DMS 273 treated with DMSO at 0.1 percent for 48 hours (cell line): ENCODE data around the gene LHFPL2.

ENCODE experiments used
- DNase-seq: peaks from one replicate; lab custom pipeline; 2025; lab: John Stamatoyannopoulos, UW

Gene LHFPL2

DNA sequence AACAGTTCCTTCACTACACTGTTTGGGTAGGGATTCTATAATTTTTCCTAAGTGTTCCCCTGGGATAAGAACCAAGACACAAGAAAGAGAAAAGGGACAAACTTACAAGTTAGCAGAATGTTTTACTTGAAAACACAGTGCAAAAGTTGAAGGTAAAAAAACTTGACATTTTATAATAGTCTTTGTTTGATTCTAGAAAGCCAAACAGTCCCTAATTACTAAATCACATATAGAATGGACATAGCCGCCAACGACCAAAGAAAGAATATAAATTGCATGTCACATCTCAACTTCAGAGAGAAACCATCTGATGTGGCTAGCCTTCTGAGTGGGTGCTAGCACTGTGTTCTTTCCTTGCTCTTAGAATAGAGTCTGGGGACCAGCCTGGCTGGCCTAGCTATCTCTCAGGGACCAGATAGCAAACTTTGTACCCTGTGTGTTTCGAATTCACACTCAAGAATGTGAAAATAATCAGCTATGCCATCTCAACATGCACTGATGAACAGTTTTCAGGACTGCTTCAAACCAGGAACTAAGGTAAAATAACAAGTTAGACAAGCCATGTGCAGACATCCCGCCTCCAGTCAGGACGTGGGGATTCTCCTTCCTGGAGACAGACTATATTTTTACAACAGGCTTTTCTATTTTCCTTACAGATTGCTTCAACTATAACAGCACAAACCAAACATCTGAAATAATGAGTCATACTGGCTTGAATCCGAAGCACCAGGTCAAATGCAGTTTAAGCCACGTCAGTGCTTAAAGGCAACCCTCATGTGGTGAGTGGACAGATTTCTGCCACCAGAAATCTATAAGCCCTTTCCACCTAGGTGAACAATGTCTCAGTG is 53.7 kb downstream of the LHFPL2 start:
- no peak for DNase-seq

DNA sequence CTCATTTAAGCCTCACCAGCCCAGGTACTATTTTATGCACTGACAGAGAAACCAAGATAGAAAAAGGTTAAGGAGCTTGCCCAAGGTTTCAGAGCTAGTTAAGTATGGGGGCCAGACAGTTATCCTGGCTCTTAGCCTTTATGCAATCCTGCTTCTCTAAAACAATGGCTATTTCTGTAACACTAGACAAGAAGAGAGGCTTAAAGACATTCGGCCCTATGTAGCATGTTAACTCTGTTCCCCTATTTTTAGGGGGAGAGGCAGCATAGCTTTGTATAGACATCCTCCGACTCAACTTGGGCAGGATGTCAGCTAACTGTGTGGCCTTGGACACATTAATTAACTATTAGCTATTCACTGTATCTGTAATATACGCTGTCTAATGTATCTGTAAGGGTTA is 54.6 kb downstream of the LHFPL2 start:
- DNase-seq: no peak

DNA sequence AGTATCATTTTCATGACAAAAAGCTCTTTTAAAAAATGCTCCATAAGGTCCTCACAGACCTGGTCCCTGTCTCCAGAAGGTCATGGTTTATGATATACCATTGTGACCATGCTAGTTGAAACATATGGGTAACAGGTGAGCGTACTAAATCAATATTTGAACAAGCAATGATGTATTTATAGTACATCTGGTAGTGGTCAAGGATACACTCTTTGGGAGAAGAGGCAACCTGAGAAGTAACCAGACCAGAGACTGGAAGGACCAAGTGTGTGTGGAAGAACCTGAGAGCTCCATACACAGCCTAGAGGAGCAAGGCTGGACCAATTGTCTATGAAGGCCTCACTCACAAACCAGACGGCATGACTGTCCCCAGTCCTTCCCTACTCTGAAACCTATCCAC is 55.1 kb downstream of the LHFPL2 start:
- no peak for DNase-seq

DNA sequence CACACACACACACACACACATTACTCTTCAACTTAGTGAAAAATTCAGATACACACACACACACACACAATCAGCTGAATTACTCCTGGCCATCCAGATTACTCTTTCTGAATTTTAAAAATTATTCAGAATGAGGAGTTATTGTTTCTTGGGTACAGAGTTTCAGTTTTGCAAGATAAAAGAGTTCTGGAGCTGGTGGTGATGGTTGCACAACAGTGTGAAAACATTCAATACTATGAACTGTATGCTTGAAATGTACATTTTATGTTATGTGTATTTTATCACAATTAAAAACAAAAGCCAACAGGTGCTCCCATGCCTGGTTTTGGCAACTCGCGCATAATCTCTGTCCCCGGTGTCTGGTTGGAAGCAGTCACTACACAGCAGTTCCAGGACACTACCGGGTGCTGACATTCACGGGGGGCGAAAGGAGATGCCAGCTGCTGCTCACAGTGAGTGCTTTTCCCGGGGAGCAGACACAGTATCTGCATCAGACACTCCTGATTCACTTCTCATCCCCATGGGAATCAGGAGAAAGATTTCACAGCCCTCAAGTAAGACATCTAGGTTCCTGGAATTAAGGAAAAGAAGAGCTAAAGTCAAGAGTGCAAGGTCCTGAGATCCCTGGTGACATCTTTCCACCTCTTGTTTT is 55.7 kb downstream of the LHFPL2 start:
- no peak for DNase-seq

DNA sequence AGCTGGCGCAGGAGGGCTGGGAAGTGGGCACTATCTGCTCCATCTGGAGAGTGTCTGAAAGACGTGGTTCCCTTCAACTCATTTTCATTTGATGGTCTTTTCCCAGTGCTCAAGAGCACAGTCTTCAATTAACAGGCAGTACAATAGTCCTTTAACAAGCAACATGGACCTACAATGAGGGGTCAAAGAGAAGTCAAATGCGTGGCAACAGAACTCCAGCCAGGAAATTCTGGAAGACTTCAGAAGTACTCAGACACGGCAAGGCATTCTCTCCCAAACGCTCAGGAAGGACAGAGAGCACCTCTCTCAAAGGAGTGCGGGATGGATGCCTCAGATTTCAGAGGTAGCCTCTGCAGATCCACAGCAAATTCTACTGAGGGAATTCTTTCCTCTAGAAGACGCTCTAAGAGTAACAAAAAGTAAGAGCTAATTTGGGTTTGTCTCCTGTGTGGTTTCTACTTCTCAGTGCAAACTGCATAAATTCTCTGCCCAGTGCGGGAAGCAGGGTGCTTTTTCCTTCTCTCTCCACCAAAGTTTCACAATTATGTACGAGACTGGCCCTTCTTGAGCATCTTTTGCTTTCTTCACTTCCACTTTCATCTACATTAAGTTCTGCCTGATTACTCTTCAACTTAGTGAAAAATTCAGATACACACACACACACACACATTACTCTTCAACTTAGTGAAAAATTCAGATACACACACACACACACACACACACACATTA is 56.4 kb downstream of the LHFPL2 start:
- DNase-seq: no peak

DNA sequence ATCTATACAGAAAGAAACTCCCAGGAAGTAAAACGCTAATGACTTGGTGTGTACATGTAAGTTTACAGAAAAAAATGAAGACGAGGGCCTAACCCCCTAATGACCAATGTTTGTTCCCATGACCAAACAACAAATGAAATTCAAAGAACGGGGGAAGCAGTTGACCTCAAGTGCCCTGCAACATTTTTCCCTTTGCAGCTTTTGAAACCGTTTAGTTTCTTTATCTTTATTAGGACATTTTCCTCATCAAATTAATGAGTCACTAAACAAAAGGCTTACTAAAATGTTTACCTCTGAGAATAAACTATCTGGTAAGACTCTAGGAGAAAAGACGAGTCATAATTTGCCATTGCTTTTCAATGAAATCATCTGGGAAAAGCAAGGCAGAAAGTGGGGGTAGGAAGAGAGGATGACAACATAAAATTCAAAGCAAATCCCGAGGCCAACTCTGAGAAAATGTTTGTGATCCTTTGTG is 57.4 kb downstream of the LHFPL2 start:
- DNase-seq: no peak

DNA sequence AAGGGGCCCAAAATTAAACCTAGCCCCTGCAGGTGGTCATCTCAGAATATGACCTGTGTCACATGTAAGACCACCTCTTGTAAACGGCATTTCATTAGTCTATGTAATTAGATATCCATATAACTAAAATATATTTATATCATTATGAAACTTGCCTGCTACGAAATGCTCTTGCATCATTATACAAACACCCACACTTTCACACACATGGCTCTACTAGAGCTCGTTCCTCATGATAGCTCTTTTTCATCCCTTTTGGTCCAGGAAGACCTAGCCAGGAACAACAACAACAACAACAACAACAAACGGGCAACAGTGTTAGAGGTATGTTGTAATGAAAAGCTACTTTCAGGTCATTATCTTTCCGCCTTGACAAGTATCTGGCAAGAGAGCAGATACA is 58.6 kb downstream of the LHFPL2 start:
- no peak for DNase-seq

DNA sequence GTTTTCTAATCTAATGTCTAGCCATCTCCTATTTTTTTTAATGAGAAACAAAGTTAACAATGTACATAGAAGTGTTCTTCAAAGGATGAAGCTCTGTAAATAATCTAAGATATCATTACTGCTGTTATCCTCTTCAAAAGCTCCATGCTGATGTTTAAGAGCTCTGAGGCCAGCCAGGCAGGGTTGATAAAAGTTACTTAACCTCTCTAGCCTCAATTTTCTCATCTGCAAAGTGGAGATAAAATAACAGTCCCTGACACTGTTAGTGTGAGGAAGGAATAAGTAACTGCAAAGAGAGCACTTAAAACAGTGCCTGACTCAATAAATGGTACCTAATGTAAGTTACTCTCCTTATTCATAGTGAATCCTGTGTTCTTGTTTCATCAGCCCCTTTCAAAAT is 60.1 kb downstream of the LHFPL2 start:
- DNase-seq: no peak

DNA sequence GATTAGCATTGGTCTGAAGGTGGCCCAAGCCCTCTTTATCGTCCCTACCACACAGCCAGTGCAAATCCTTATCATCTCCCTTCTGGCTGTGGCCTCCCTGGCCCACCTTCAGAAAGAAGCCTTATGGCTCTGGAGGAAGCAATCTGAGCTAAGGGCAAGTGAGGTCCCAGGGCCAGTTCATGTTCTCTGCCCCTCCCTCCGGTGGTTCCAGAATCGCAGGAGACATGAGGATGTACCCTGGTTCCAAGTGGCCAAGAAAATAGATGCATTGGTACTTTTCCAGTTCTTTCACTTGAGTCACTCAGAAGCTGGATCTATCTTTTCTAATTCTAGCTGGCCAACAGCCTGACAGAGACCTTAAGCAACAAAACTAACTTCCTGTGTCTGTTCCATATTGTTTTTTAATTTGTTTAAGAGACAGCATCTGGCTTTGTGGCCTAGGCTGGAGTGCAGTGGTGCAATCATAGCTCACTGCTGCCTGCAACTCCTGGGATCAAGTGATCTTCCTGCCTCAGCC is 60.7 kb downstream of the LHFPL2 start:
- DNase-seq: no peak

DNA sequence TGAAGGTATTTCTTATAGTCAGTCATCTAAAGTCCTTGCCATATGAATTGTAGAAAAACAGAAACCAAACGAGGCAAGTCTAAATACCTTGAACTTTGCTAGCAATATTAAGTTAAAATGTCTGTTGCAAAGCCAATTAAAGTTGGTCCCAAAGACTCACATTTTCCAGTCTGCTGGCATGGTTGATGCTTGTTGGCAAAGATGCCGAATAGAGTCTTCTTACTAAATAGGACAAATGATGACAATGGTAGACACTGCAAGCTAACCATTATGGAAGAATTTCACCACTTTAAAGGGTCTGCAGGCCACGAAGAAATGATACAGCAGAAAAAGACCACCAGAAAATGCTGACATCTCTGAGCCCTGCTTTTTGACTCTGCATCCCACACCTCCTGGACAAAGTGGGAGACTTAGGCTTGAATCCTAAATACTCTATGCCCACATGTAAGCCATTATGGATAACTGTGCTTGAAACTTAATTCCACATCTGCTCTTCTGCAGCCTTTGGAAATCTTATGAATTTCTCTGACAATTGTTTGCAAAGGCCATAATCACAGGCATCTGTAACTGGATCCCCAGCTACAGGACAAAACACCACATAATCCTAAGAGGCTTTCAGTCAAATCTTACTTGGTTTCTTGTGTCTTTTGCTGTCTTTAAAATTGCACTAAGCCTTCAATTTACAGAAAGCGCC is 61.3 kb downstream of the LHFPL2 start:
- DNase-seq: no peak

DNA sequence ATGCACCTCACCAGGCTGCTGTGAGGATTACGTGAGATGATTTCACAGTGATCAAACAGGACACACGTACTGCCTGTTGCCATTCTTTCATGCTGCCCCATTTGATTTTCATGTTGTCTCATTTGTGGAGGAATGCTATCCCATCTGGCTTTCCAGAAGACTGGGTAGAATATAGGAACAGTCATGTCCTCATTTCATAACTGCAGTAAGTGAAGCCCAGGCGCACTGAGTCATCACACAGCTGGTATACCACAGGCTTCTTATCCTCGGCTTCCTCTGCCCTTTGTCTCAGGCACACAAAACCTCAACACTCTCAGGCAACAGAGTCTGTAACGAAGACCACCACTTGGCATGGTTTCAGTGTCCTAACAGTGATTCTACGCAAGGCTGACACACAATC is 62.3 kb downstream of the LHFPL2 start:
- DNase-seq: no peak

DNA sequence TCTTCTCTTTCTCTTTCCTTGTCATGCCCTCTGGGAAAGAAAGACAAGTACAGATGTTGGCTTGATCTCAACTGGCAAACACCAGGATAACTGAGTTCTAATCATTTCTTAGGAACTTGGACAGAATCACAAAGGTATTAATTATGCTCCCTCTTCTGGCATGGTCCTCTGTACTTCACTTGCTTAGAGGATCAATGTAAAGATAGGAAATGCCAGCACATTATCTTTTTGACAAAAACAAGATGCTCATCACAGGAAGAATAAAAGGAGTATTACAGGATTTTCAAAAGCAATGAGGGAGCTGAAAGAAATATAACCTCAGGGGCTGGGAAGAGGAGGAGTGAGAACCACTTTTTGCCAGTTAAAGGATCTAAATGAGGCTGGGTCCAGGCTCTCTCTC is 70.6 kb downstream of the LHFPL2 start:
- DNase-seq: no peak

DNA sequence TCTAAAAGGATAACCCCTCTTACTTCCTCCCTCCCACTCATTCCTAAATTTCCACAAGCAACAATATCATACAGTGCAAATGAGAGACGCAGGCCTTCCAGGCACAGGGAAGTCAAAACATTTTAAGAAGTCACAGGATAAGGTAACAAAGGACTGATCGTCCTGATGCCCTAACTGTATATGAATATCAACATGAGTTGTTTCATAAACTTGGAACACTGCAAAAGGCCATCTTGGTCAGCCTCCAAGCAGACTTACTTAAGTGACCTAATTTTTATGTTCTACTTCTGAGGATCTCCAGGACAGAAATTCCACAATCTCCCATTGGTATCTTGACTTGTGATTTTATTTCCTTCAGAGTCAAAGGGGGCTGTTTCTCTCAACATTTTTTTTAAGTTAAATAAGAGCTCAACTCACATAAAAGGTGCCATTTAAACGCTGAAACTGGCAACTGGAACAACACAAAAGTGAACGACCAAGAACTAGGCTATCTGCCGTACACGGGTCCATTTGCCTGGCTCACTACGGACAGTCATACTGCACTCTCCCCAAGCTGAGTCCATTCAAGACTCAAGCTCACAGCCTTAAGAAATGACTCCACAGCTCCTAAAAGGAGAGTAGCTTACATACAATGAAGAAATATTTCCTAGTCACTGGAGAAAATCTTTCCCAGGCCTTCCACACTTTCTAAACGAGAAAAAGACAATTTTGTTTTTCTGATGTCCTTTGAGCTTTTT is 71.3 kb downstream of the LHFPL2 start:
- no peak for DNase-seq

DNA sequence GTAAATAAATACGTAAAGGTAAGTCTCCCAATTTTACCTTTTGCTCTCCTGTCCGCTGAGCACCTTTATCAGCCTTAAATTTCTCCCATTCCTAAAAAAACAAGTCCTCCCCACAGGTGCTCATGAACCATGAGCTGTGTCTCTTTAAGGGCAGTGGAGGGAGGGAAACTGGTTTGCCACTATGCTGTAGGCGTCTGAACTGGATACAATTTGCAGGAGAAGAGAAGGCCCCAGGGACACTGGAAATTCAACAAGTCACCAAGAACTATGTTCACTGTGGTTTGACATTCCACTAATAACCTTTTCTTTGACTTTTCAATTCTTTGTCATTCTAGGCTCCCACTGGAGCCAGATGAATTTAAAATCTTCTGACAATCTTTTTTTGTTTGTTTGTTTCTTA is 72.2 kb downstream of the LHFPL2 start:
- DNase-seq: no peak

DNA sequence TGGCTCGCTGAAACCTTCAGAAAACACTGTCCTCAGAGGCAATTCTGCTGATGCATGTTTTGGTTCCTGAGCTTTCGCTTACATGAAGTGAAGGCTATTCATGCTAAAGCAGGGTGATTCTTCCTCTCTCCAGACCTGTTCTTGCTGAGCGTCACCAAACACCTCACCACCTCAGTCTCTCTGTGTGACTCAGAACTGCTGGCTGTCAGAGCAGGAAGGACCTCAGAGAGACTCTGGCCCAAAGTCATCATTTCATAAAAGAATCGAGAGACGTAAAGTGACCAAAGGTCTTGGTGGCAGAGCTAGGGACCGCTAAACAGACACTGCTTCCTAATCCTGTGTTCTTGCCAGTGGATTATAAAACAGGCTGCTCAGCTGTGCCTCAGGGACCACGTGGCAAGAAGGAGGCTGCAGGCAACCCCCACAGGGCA is 73.8 kb downstream of the LHFPL2 start:
- DNase-seq: no peak

DNA sequence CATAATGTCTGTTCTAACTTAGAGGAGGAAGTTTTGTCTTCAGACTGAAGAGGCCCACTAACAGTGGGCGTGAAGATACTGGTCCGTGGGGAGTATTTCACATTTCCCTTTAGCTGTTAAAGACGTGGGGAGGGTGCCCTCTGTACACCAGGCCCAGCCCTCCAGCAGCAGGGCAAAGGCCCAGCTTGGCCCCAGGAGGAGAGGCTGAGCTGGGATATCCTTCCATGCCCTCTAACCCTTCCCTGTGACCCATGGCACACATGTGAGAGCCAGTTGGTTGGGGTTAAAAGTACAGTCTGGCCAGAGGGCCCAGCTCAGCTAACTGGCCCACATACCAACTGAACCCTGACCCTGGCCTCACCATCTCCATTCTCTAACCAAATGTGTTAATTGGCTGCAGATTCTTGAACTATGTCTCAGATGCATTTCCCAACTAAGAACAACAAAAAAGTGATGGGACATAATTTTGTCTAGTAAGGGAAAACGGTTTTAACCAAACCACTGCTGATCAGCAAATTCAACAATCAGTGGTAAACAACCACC is 74.4 kb downstream of the LHFPL2 start:
- no peak for DNase-seq

DNA sequence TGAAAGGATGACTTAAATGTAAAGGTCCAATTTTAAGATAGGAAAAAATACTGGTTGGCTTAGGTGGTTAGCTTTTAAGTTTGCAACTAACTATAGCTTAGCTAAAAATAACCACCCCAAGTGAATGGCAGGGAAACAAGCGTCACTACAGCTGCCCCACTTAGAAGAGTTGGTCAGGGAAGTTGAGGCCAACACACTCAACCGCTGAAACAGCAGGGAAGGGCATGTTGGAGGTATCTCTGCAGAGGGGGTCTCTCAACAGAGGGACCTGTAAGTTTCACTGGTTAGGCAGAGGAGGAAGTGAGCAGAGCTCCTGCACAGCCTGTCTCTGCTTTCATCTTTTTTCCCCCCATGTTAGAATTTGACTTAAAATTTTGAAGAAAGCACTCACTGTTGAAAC is 75.3 kb downstream of the LHFPL2 start:
- DNase-seq: no peak

DNA sequence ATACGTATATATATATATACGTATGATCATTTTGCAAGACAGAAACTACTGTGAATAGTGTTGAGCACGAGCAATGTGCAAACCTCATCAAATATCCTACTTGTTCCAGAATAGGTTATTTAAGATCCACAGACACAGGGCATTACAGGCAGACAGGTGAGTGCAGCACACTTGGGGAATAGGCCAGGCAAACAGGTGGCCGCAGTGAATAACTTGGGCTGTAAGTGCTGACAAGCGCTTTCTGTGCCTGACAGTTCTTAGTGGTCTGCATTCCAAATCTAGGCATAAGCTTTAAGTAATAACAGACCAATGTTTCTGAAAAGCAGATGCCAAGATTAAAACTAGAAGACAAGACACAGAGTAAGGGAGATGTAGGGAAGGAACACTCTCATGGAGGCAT is 77.9 kb downstream of the LHFPL2 start:
- no peak for DNase-seq

DNA sequence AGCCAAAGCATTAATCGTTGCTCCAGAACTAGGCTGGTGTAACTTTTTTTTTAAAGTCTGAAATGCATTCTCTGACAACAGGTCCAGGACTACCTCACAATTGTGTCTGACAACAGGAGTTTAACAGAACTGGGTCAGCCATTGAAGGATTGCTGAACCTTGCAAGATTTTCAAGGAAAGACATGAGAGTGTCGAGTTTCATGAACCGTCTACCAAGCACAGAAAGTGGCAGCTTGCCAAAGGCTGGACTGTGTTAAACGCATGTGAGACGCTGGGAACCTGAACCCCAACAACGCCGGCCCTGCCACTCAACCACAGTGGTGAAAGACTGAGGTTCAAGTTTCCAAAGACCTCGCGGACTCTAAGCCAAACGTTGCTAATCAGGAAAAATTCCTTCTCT is 79.1 kb downstream of the LHFPL2 start:
- DNase-seq: peak; percentile 42

DNA sequence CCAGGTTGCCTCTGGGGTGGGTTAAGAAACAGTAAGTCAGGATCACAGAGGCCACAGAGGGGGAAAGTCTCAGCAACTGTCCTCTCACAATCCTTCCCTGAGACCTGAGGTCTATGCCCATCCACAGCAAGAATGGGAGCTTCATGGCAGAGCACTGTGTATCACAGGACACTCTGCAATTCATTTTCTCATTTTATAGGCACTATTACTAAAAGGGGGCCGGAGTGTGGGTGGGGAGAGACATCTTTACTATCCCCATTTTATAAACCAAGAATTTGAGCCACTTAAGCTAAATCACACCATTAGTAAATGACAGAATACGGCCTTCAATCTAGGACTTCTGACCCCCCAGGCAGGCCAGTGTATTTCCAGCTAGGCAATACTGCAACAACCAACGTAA is 79.9 kb downstream of the LHFPL2 start:
- no peak for DNase-seq

DNA sequence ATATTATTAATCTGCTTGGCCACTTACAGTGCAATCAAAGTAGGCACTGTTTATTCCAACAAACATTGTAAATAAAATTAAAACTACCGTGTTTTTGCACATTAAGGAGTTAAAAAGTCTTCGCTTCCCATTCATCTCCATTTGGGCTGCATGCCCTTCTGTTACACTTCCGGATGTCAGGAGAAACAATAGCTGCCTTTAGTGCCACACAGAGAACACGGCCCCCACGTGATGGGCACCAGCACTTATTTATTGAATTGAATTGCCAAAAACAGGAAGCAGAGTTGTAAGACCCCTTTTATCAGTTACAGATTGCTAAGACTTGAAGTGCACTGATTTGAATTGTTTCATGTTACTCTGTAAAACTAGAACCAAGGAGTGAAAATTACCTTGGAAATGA is 80.4 kb downstream of the LHFPL2 start:
- no peak for DNase-seq
